ENCODE results near the gene ANKRD10. TPM values are rescaled to one million over a fixed set of nuclear protein-coding genes. Genes with fewer than 3 reads are reported as not detected.

ANKRD10 gene
- total RNA-seq, 5 donors from 2014 or later (not counting 1 experiment from before 2014, with no cell fraction given), result 93.7 to 133 (median 104) TPM

DNA sequence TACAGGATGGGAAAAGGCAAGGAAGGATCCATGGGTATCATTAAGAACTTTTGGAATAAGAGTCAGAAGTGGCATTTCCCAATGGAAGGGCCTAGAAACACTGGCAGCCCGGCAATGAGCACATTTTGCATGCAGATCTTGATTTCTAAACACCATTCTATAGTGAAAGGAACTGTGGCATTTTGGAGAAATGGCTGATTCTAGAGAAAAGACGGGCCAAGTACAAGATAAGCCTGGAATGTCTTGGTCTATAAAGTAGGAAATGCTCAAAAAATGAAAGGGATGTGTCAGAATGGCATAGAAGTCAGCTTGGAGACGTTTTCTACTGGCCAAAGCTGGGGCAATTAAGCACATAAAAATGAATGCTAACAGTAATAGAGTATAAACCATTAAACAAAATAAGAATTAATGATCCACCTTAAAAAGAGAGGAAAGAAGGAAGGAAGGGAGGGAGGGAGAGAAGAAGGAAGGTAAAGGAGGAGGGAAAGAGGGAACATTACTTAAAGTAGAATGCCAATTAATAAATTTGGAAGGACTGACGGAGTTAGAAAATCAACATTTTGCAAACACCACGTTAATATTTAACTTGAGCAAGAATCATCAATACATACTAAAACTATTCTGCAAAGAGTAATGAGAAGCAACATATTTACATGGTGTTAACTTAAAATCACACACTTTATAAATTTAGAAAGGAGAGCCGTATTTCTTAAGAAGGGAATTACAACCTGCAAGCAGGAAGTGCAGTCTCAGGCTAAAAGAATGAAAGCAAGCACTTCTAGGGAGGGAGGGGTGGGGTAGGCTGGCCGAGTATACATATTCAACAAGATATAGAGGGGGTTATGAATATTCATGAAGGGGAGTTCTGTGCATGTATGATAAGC lies 78.9 kb downstream of the ANKRD10 start:
- 100% methylated on average over 1 of the region's 7 CpGs for WGBS (ENCODE audit: insufficient coverage)
- H3K27ac ChIP-seq (ENCODE audit: low read length), result no peak overlapping the region
- no peaks in the 10 kb centered on the region for H3K36me3 ChIP-seq (ENCODE audit: control insufficient read depth in 2 of 2, extremely low read depth in 1 of 2, insufficient read depth in 1 of 2, low read length in 1 of 2)
- ATAC-seq (replicated peaks in 1 of 4) (no peak), DNase-seq (no peak)
- Mint-ChIP-seq H3K36me3 (no peaks in the 10 kb centered on the region), H3K9me3 (no peaks in the 10 kb centered on the region), H3K4me1 (no peaks in the 10 kb centered on the region), H3K27me3 (peaks cover 11 to 21% of the 10 kb centered on the region in 2 donors), H3K4me3 (no peak overlapping the region), H3K27ac (no peak overlapping the region)
- no peaks in the 10 kb centered on the region for H3K9me3 ChIP-seq
- ChIA-PET CTCF (no interaction called here), POLR2A (interaction anchor here in 1 of 2 donors (0.6 kb wide), 1 partner anchor 791 kb away, joined by 6 read pairs; no protein-coding TSS in a partner anchor)
- no peaks in the 10 kb centered on the region for H3K4me1 ChIP-seq (ENCODE audit: control insufficient read depth in 1 of 2, extremely low read depth in 1 of 2, insufficient read depth in 2 of 2, low read length in 2 of 2)
- H3K4me3 ChIP-seq (ENCODE audit: control insufficient read depth in 1 of 2, extremely low read depth in 1 of 2, low read length in 1 of 2), result no peak overlapping the region
- peaks cover 3 to 10% of the 10 kb centered on the region in 2 experiments for H3K27me3 ChIP-seq (replicated peaks in 1 of 2; ENCODE audit: control insufficient read depth in 2 of 2, extremely low read depth in 1 of 2, insufficient read depth in 2 of 2, low read length in 1 of 2)

DNA sequence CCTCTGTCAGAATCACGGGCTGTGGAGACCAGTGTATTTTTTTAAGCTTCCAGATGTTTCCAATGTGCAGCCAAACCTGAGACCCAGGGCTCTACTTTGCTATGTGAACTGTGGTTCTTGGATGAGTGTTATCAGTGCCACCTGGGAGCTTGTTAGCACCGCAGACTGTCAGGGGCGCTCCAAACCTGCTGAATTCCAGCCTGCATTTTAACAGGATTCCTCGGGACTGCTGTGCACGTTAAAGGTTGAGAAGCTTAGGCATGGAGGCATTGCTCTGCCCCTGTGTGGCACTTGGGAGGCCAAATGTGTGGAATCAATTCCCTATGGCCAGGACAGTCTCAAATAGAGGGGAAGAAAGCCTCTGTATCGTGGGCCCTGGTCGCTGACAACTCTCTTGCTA lies 80.3 kb downstream of the ANKRD10 start:
- Mint-ChIP-seq H3K27me3 (peaks cover 19 to 21% of the 10 kb centered on the region in 2 donors), H3K4me1 (no peaks in the 10 kb centered on the region), H3K27ac (no peak overlapping the region), H3K36me3 (no peaks in the 10 kb centered on the region), H3K4me3 (no peak overlapping the region), H3K9me3 (no peaks in the 10 kb centered on the region)
- H3K36me3 ChIP-seq (ENCODE audit: control insufficient read depth in 2 of 2, extremely low read depth in 1 of 2, insufficient read depth in 1 of 2, low read length in 1 of 2), result no peaks in the 10 kb centered on the region
- ChIA-PET CTCF (no interaction called here), POLR2A (no interaction called here)
- DNase-seq, result no peak
- H3K4me1 ChIP-seq (ENCODE audit: control insufficient read depth in 1 of 2, extremely low read depth in 1 of 2, insufficient read depth in 2 of 2, low read length in 2 of 2), result no peaks in the 10 kb centered on the region
- no peaks in the 10 kb centered on the region for H3K9me3 ChIP-seq
- peaks cover 0 to 10% of the 10 kb centered on the region in 2 experiments for H3K27me3 ChIP-seq (replicated peaks in 1 of 2; ENCODE audit: control insufficient read depth in 2 of 2, extremely low read depth in 1 of 2, insufficient read depth in 2 of 2, low read length in 1 of 2)
- 90% methylated on average over 4 of the region's 7 CpGs for WGBS (ENCODE audit: insufficient coverage)
- ATAC-seq (replicated peaks in 1 of 4), result no peak
- no peak overlapping the region for H3K4me3 ChIP-seq (ENCODE audit: control insufficient read depth in 1 of 2, extremely low read depth in 1 of 2, low read length in 1 of 2)
- no peak overlapping the region for H3K27ac ChIP-seq (ENCODE audit: low read length)

DNA sequence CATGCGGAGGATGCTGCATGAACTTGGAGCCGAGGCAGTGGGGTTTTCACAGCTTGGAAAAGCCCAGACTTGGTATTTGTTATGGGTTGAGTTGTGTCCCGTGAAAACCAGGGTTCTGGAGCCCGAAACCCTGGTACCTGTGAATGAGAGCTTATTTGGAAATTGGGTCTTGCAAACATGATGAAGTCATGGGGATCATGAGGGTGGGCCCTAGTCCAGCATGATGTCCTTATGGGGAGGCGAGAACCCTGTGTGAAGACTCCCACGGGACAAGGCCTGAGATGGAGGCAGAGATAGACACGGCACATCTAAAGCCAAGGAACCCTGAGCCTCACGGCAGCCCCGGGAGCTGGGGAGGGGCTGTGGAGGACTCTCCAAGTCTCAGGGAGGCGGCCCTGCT lies 82.3 kb downstream of the ANKRD10 start:
- H3K9me3 Mint-ChIP-seq, result no peaks in the 10 kb centered on the region
- ATAC-seq (replicated peaks in 1 of 4) (no peak), DNase-seq (no peak)
- CTCF ChIA-PET, result no interaction called here
- no peaks in the 10 kb centered on the region for H3K4me1 Mint-ChIP-seq
- Histone ChIP-seq H3K27me3 (replicated peaks in 1 of 2; ENCODE audit: control insufficient read depth in 2 of 2, extremely low read depth in 1 of 2, insufficient read depth in 2 of 2, low read length in 1 of 2) (peaks cover 0 to 10% of the 10 kb centered on the region in 2 experiments), H3K4me1 (ENCODE audit: control insufficient read depth in 1 of 2, extremely low read depth in 1 of 2, insufficient read depth in 2 of 2, low read length in 2 of 2) (no peaks in the 10 kb centered on the region), H3K27ac (ENCODE audit: low read length) (no peak overlapping the region), H3K4me3 (ENCODE audit: control insufficient read depth in 1 of 2, extremely low read depth in 1 of 2, low read length in 1 of 2) (no peak overlapping the region), H3K9me3 (no peaks in the 10 kb centered on the region), H3K36me3 (ENCODE audit: control insufficient read depth in 2 of 2, extremely low read depth in 1 of 2, insufficient read depth in 1 of 2, low read length in 1 of 2) (no peaks in the 10 kb centered on the region)
- no peaks in the 10 kb centered on the region for H3K36me3 Mint-ChIP-seq
- 76% methylated on average over 10 of the region's 10 CpGs for WGBS (ENCODE audit: insufficient coverage)
- peaks cover 16 to 19% of the 10 kb centered on the region in 2 donors for H3K27me3 Mint-ChIP-seq
- POLR2A ChIA-PET, result no interaction called here
- no peak overlapping the region for H3K27ac Mint-ChIP-seq
- no peak overlapping the region for H3K4me3 Mint-ChIP-seq

DNA sequence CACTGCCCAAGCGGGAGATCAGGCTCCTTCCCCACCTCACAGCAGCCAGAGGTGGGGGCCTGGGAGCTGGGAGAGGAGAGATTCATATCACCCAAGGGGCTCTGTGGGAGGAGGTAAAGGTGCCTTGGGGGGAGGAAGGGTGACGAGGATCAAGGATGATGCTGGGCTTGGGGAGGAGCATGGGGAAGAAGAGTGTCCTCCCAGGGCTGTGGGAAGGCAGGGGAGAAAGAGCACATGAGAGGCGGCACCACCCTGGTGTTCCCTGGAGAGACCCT lies 82.7 kb downstream of the ANKRD10 start:
- no peak overlapping the region for H3K27ac Mint-ChIP-seq
- H3K4me1 Mint-ChIP-seq, result no peaks in the 10 kb centered on the region
- H3K4me3 ChIP-seq (ENCODE audit: control insufficient read depth in 1 of 2, extremely low read depth in 1 of 2, low read length in 1 of 2), result no peak overlapping the region
- DNase-seq (no peak), ATAC-seq (replicated peaks in 1 of 4) (no peak)
- WGBS (ENCODE audit: insufficient coverage), result 75% methylated on average over 2 of the region's 3 CpGs
- ChIA-PET POLR2A (no interaction called here), CTCF (no interaction called here)
- H3K36me3 ChIP-seq (ENCODE audit: control insufficient read depth in 2 of 2, extremely low read depth in 1 of 2, insufficient read depth in 1 of 2, low read length in 1 of 2), result no peaks in the 10 kb centered on the region
- no peaks in the 10 kb centered on the region for H3K36me3 Mint-ChIP-seq
- H3K9me3 Mint-ChIP-seq, result no peaks in the 10 kb centered on the region
- peaks cover 14 to 19% of the 10 kb centered on the region in 2 donors for H3K27me3 Mint-ChIP-seq
- no peaks in the 10 kb centered on the region for H3K4me1 ChIP-seq (ENCODE audit: control insufficient read depth in 1 of 2, extremely low read depth in 1 of 2, insufficient read depth in 2 of 2, low read length in 2 of 2)
- H3K27ac ChIP-seq (ENCODE audit: low read length), result no peak overlapping the region
- no peak overlapping the region for H3K4me3 Mint-ChIP-seq
- peaks cover 0 to 13% of the 10 kb centered on the region in 2 experiments for H3K27me3 ChIP-seq (replicated peaks in 1 of 2; ENCODE audit: control insufficient read depth in 2 of 2, extremely low read depth in 1 of 2, insufficient read depth in 2 of 2, low read length in 1 of 2)
- no peaks in the 10 kb centered on the region for H3K9me3 ChIP-seq

DNA sequence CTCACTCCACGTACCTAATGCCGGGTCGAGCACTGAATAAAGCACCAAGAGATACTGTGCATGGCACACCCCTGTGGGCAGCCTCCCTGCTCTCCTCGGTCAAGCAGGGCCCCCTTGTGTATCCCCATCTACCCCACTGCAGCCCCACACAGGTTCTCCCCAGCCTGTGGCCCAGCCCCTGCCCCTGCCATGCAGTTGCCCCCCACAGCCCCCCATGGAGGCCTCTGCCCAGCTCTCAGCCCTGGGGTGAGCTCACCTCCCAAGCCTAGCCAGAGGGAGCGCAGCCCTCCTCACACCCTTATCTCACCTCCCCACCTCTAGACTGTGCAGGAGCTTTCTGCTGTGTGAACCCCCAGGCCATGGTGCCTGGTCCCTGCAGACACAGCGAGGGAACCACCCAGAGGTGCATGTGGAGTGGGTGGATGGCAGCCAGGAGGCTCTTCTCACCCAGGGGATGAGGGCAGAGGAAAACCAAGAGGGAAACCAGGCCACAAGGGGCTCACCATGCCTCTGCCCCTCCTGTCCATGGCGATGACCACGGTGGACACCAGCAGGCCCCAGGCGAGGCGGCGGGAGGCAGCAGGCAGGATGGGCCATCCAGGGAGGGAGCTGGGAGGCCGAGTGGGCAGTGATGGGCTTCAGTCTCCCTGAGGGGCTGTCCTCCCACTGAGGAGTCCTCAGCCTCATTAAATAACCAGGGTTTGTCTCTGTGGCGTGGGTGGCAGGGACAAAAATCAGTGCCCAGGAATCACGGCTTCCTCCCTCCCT lies 83.2 kb downstream of the ANKRD10 start:
- no peaks in the 10 kb centered on the region for H3K36me3 ChIP-seq (ENCODE audit: control insufficient read depth in 2 of 2, extremely low read depth in 1 of 2, insufficient read depth in 1 of 2, low read length in 1 of 2)
- no peak overlapping the region for H3K27ac Mint-ChIP-seq
- H3K27ac ChIP-seq (ENCODE audit: low read length), result no peak overlapping the region
- H3K4me1 ChIP-seq (ENCODE audit: control insufficient read depth in 1 of 2, extremely low read depth in 1 of 2, insufficient read depth in 2 of 2, low read length in 2 of 2), result no peaks in the 10 kb centered on the region
- WGBS (ENCODE audit: insufficient coverage), result 74% methylated on average over 9 of the region's 14 CpGs
- H3K4me3 ChIP-seq (ENCODE audit: control insufficient read depth in 1 of 2, extremely low read depth in 1 of 2, low read length in 1 of 2), result no peak overlapping the region
- no peaks in the 10 kb centered on the region for H3K4me1 Mint-ChIP-seq
- H3K27me3 Mint-ChIP-seq, result peaks cover 10 to 16% of the 10 kb centered on the region in 2 donors
- no peaks in the 10 kb centered on the region for H3K9me3 Mint-ChIP-seq
- no peak overlapping the region for H3K4me3 Mint-ChIP-seq
- ChIA-PET CTCF (no interaction called here), POLR2A (no interaction called here)
- no peaks in the 10 kb centered on the region for H3K36me3 Mint-ChIP-seq
- no peak for ATAC-seq (replicated peaks in 1 of 4)
- no peaks in the 10 kb centered on the region for H3K9me3 ChIP-seq
- no peak for DNase-seq
- peaks cover 0 to 16% of the 10 kb centered on the region in 2 experiments for H3K27me3 ChIP-seq (replicated peaks in 1 of 2; ENCODE audit: control insufficient read depth in 2 of 2, extremely low read depth in 1 of 2, insufficient read depth in 2 of 2, low read length in 1 of 2)

DNA sequence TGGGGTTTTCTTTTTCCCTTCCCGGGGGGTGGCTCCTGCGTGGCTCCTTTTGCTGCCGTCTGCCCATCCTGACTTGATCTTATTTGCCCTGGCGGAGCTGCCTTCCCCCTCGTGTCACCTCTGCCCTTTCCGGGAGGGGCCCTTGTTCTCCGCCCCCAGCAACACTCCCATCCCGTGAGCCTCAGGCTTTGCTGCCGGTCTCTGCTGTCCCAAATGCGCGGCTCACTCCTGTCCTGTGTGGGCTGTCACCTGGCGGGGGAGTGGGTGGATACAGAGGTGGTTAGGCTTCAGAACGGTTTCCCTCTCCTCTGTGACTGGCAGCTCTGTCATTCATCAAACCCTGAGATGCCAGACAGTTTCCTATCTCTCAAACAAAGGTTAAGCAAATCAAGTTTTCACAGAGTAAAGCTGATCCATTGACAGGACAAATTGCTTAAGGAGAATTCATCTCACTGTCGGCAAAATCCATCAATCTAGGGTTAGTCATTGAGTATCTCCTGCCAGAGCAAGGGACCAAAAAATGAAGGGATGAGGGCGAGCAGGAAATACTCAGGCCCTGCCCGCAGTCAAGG lies 84.0 kb downstream of the ANKRD10 start:
- H3K9me3 Mint-ChIP-seq, result no peaks in the 10 kb centered on the region
- CTCF ChIA-PET, result no interaction called here
- H3K27ac Mint-ChIP-seq, result no peak overlapping the region
- peaks cover 10 to 16% of the 10 kb centered on the region in 2 donors for H3K27me3 Mint-ChIP-seq
- no peaks in the 10 kb centered on the region for H3K4me1 Mint-ChIP-seq
- Histone ChIP-seq H3K9me3 (no peaks in the 10 kb centered on the region), H3K27ac (ENCODE audit: low read length) (no peak overlapping the region), H3K4me1 (ENCODE audit: control insufficient read depth in 1 of 2, extremely low read depth in 1 of 2, insufficient read depth in 2 of 2, low read length in 2 of 2) (no peaks in the 10 kb centered on the region), H3K4me3 (ENCODE audit: control insufficient read depth in 1 of 2, extremely low read depth in 1 of 2, low read length in 1 of 2) (no peak overlapping the region), H3K36me3 (ENCODE audit: control insufficient read depth in 2 of 2, extremely low read depth in 1 of 2, insufficient read depth in 1 of 2, low read length in 1 of 2) (no peaks in the 10 kb centered on the region), H3K27me3 (replicated peaks in 1 of 2; ENCODE audit: control insufficient read depth in 2 of 2, extremely low read depth in 1 of 2, insufficient read depth in 2 of 2, low read length in 1 of 2) (peaks cover 0 to 20% of the 10 kb centered on the region in 2 experiments)
- DNase-seq, result no peak
- H3K4me3 Mint-ChIP-seq, result no peak overlapping the region
- H3K36me3 Mint-ChIP-seq, result no peaks in the 10 kb centered on the region
- POLR2A ChIA-PET, result no interaction called here
- no peak for ATAC-seq (replicated peaks in 1 of 4)
- 81% methylated on average over 8 of the region's 16 CpGs for WGBS (ENCODE audit: insufficient coverage)

Measured in T-cell (primary cell).